DND-41 (cell line): ENCODE data around the gene TTK.
"Not testable (repeated sequence)": the region's sequence is repeated elsewhere in the genome, so short reads cannot be mapped to it uniquely, and the experiment has no call there.

ENCODE experiments used
- ATAC-seq: fragments of 200-7000 bp; cut with Tn5 transposase; 3 replicates; pipeline ENCODE4 v1.9.1; 2021; ENCODE audit warnings: low read depth; ENCODE audit not compliant: insufficient read depth
- DNase-seq: peaks from one replicate; pipeline ENCODE4 v3.0.0-alpha.2; 2020
- H2AFZ ChIP-seq: 2 replicates; pipeline ENCODE4 v1.6.0; 2012; ENCODE audit warnings: low read depth, low read length
- H3K27ac ChIP-seq: 2 replicates; pipeline ENCODE4 v1.5.1; 2012; ENCODE audit warnings: low read length, inconsistent platforms
- H3K27me3 ChIP-seq: fragments of 200-600 bp; sonication (generic); 2 replicates; pipeline ENCODE4 v1.6.0; 2012; ENCODE audit warnings: low read length, mild to moderate bottlenecking, inconsistent platforms; ENCODE audit not compliant: insufficient read depth, poor library complexity
- H3K36me3 ChIP-seq: 2 replicates; pipeline ENCODE4 v1.5.1; 2012; ENCODE audit warnings: low read length, inconsistent platforms; ENCODE audit not compliant: insufficient read depth
- H3K4me1 ChIP-seq: 2 replicates; pipeline ENCODE4 v1.5.1; 2012; ENCODE audit warnings: mild to moderate bottlenecking, low read length; ENCODE audit not compliant: insufficient read depth
- H3K4me2 ChIP-seq: 2 replicates; pipeline ENCODE4 v1.6.0; 2012; ENCODE audit warnings: mild to moderate bottlenecking, moderate library complexity, low read length, inconsistent platforms; ENCODE audit not compliant: insufficient read depth
- H3K4me3 ChIP-seq, 2 experiments: fragments of 200-600 bp in 1 of 2; shearing (Covaris generic) in 1 of 2; 2 replicates each; pipeline ENCODE4 v1.5.1; 2012 to 2016; ENCODE audit warnings: inconsistent platforms in 2 of 2, low read length in 2 of 2, mild to moderate bottlenecking in 2 of 2, low read depth in 1 of 2, moderate library complexity in 1 of 2
- H3K79me2 ChIP-seq: 2 replicates; pipeline ENCODE4 v1.6.0; 2012; ENCODE audit warnings: low read length, inconsistent platforms; ENCODE audit not compliant: insufficient read depth
- H3K9ac ChIP-seq: 2 replicates; pipeline ENCODE4 v1.6.0; 2012; ENCODE audit warnings: low read depth, mild to moderate bottlenecking, inconsistent platforms, low read length, moderate library complexity
- H3K9me3 ChIP-seq: 2 replicates; pipeline ENCODE4 v1.5.1; 2012; ENCODE audit warnings: low read length, moderate library complexity, mild to moderate bottlenecking, inconsistent platforms; ENCODE audit not compliant: insufficient read depth, severe bottlenecking
- H4K20me1 ChIP-seq: 2 replicates; pipeline ENCODE4 v1.6.0; 2012; ENCODE audit warnings: low read length; ENCODE audit not compliant: insufficient read depth
- CTCF ChIP-seq: IDR thresholded peaks from 2 replicates; pipeline ENCODE4 v1.5.1; 2012; ENCODE audit warnings: borderline replicate concordance, low read length, moderate library complexity, mild to moderate bottlenecking; ENCODE audit not compliant: poor library complexity, severe bottlenecking; ENCODE audit errors: extremely low read depth
- EZH2 ChIP-seq: IDR thresholded peaks from 3 replicates; pipeline ENCODE4 v1.6.1; 2012; ENCODE audit warnings: borderline replicate concordance, low read depth, mild to moderate bottlenecking, moderate library complexity, low read length, inconsistent platforms; ENCODE audit not compliant: severe bottlenecking

The TTK gene

GRCh38 chr6:80022803-80023202, 18.4 kb downstream of the TTK start:
- Histone ChIP-seq H3K4me3 (no peak overlapping the region), H3K79me2 (peaks cover 7% of the 10 kb centered on the region; the same call in 1 of the 2 replicates), H3K9me3 (no peaks in the 10 kb centered on the region), H3K4me1 (no peaks in the 10 kb centered on the region), H3K4me2 (no peak overlapping the region), H4K20me1 (peaks cover 4% of the 10 kb centered on the region; the same call in 1 of the 2 replicates), H3K36me3 (peaks cover 92% of the 10 kb centered on the region), H3K9ac (no peak overlapping the region), H3K27me3 (no peaks in the 10 kb centered on the region), H3K27ac (no peak overlapping the region), H2AFZ (no peak overlapping the region)
- DNase-seq (no peak), ATAC-seq (no peak)
- TF ChIP-seq EZH2 (no peak), CTCF (no peak)

GRCh38 chr6:80028589-80028988, 24.1 kb downstream of the TTK start:
- no peak overlapping the region for H3K9ac ChIP-seq
- no peak for ATAC-seq
- TF ChIP-seq CTCF (no peak), EZH2 (no peak)
- H3K4me3 ChIP-seq: no peak overlapping the region
- no peaks in the 10 kb centered on the region for H3K79me2 ChIP-seq
- no peak overlapping the region for H2AFZ ChIP-seq
- no peaks in the 10 kb centered on the region for H4K20me1 ChIP-seq
- no peak overlapping the region for H3K27ac ChIP-seq
- H3K4me1 ChIP-seq: no peaks in the 10 kb centered on the region
- no peak for DNase-seq
- no peaks in the 10 kb centered on the region for H3K27me3 ChIP-seq
- H3K9me3 ChIP-seq: no peaks in the 10 kb centered on the region
- H3K4me2 ChIP-seq: no peak overlapping the region
- H3K36me3 ChIP-seq: peaks cover 95% of the 10 kb centered on the region

GRCh38 chr6:80029470-80029869, 25.0 kb downstream of the TTK start:
- no peak for TF ChIP-seq EZH2
- TF ChIP-seq CTCF: no peak
- Histone ChIP-seq H2AFZ (no peak overlapping the region), H3K4me3 (no peak overlapping the region), H3K27me3 (no peaks in the 10 kb centered on the region), H3K79me2 (no peaks in the 10 kb centered on the region), H3K4me2 (no peak overlapping the region), H3K36me3 (peaks cover 95% of the 10 kb centered on the region), H3K27ac (no peak overlapping the region), H4K20me1 (no peaks in the 10 kb centered on the region), H3K9ac (no peak overlapping the region), H3K9me3 (no peaks in the 10 kb centered on the region), H3K4me1 (no peaks in the 10 kb centered on the region)
- ATAC-seq (no peak), DNase-seq (no peak)

GRCh38 chr6:80048220-80048619, 43.8 kb downstream of the TTK start:
- not testable (repeated sequence) for H3K4me3 ChIP-seq, ATAC-seq, H3K9ac ChIP-seq, H2AFZ ChIP-seq, H4K20me1 ChIP-seq, H3K4me2 ChIP-seq, H3K9me3 ChIP-seq, H3K27ac ChIP-seq, H3K27me3 ChIP-seq, DNase-seq, H3K79me2 ChIP-seq, H3K4me1 ChIP-seq
- H3K36me3 ChIP-seq: peaks cover 33% of the 10 kb centered on the region
